Stimulated activated naive CD8-positive, alpha-beta T cell treated with anti-CD3 and anti-CD28 coated beads, Interleukin-15, Interleukin-2, amounts not matched to agents 100 ng/mL and 50 ng/mL, for 24 hours (primary cell): ENCODE results near the gene ARL5A.
A peak's percentile ranks its signal among the peaks of the same experiment; 100 is the strongest.

ENCODE experiments used
- H3K27ac Mint-ChIP-seq: one replicate; pipeline ENCODE4 v1.8.0; 2021; ENCODE audit warnings: mild to moderate bottlenecking, mixed read lengths
- H3K27me3 Mint-ChIP-seq: one replicate; pipeline ENCODE4 v1.8.0; 2021; ENCODE audit warnings: mixed read lengths
- H3K36me3 Mint-ChIP-seq: one replicate; pipeline ENCODE4 v1.8.0; 2021; ENCODE audit warnings: low read depth, mixed read lengths
- H3K4me1 Mint-ChIP-seq: one replicate; pipeline ENCODE4 v1.8.0; 2021; ENCODE audit warnings: low read depth, mixed read lengths
- H3K4me3 Mint-ChIP-seq: one replicate; pipeline ENCODE4 v1.8.0; 2021; ENCODE audit warnings: mild to moderate bottlenecking, mixed read lengths
- H3K9me3 Mint-ChIP-seq: one replicate; pipeline ENCODE4 v1.8.0; 2021; ENCODE audit warnings: mixed read lengths

The ARL5A gene

DNA sequence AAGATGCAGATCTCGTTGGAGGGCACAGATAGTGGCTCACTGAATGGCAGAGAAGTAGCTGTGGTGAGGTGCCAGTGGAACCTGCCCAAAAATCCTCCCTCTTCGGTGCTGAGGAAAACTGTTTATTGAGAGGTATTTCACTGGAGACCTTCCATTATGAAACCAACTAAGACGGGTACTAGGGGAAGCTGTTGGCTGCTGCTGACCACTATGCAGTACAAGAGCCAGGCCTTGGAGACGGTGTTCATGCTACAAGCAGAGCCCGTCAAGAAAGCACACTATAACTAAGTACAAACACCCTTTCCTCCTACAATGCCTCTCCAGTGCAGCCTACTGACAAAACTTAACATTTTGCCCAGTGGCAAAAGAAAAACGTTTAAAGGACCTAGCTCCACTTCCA, 4.6 kb downstream of the ARL5A start:
- Mint-ChIP-seq H3K9me3 (no peaks in the 10 kb centered on the region), H3K27ac (no peak overlapping the region), H3K27me3 (no peaks in the 10 kb centered on the region), H3K4me3 (peak overlapping the region; percentile 14), H3K36me3 (peaks cover 37% of the 10 kb centered on the region), H3K4me1 (peaks cover 91% of the 10 kb centered on the region)

DNA sequence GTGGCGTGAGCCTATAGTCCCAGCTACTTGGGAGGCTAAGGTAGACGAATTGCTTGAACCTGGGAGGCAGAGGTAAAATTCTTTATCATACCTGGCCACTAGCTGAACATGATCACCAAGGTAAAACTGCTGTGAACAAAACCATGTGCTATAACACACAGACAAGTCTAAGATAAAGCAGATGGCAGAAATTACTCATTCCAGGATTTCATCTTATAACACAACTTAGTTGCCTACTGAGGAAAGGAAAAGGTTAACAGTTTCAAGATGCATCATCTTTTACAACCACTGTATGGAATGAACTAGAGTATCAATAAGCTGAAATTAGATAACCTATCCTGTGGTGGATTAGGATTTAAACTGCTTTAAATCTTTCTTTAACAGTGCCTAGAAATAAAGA, 8.3 kb downstream of the ARL5A start:
- Mint-ChIP-seq H3K27ac (peak overlapping the region; percentile 85), H3K4me1 (peaks cover 64% of the 10 kb centered on the region), H3K4me3 (peak overlapping the region; percentile 26), H3K36me3 (peaks cover 47% of the 10 kb centered on the region), H3K9me3 (no peaks in the 10 kb centered on the region), H3K27me3 (no peaks in the 10 kb centered on the region)

DNA sequence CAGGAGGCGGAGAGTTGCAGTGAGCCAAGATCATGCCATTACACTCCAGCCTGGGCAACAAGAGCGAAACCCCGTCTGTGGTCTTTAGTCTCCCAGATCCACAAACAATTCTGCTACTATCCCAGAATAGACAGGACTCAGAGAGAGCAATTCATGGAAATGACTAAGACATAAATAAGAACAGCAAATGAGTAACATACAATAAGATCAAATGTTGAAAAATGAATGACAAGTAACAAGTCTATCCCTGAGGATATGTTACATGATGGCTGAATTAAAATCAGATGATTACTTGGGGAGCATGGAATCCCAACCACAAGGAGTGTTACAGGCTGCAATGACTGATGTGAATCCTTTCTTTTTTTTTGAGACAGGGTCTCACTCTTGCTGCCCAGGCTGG, 10.3 kb downstream of the ARL5A start:
- no peaks in the 10 kb centered on the region for H3K9me3 Mint-ChIP-seq
- no peaks in the 10 kb centered on the region for H3K27me3 Mint-ChIP-seq
- peaks cover 57% of the 10 kb centered on the region for H3K36me3 Mint-ChIP-seq
- H3K4me1 Mint-ChIP-seq: peaks cover 44% of the 10 kb centered on the region
- no peak overlapping the region for H3K4me3 Mint-ChIP-seq
- H3K27ac Mint-ChIP-seq: no peak overlapping the region

DNA sequence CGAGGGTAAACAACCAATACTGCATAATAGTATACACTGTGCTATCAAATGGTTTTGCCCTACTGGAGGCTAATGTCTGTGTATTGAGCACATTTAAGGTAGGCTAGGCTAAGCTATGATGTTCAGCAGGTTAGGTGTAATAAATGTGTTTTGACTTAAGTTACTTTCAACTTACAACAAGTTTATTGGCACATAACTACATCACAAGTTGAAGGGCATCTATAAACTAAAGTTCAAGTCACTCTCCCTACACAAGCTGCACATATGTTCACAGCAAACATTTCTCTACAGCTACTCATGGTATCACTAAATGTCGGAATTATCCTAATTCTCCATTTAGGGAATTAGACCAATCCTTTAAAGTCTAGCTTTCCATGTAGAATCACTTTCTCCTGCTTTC, 11.4 kb downstream of the ARL5A start:
- H3K27ac Mint-ChIP-seq: no peak overlapping the region
- no peak overlapping the region for H3K4me3 Mint-ChIP-seq
- no peaks in the 10 kb centered on the region for H3K27me3 Mint-ChIP-seq
- H3K36me3 Mint-ChIP-seq: peaks cover 57% of the 10 kb centered on the region
- H3K4me1 Mint-ChIP-seq: peaks cover 34% of the 10 kb centered on the region
- H3K9me3 Mint-ChIP-seq: no peaks in the 10 kb centered on the region

DNA sequence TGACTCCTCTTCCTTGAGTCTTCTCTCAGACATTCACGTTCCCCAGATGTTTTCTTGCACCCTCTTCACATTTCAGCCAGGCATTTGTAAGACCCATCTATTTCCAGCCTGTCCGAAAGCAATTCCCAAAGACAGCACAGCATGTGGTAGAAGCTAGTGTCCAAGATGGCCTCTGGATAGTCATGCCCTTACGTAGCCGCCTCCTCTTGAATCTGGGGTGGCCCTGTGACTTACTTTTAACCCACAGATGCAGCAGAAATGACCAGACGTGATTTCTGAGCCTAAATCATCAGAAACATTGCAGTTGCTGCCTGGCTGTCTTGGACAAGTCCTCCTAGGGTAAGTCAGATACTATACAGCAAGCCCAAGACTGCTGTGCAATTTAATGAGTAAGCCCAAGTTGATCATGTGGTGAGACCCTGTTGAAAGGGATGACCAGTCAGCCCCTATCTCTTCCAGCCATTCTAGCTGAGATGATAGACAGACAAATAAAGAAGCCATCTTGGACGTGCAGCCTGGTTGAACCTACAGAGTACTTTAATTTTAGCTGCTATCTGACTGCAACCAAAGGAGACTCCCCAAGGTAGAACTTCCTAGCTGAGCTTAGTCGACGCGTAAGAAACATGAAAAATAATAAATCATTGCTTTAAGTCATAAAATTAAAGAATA, 12.3 kb downstream of the ARL5A start:
- H3K27me3 Mint-ChIP-seq: no peaks in the 10 kb centered on the region
- H3K9me3 Mint-ChIP-seq: no peaks in the 10 kb centered on the region
- H3K36me3 Mint-ChIP-seq: peaks cover 59% of the 10 kb centered on the region
- H3K4me3 Mint-ChIP-seq: no peak overlapping the region
- H3K4me1 Mint-ChIP-seq: peaks cover 28% of the 10 kb centered on the region
- H3K27ac Mint-ChIP-seq: no peak overlapping the region

DNA sequence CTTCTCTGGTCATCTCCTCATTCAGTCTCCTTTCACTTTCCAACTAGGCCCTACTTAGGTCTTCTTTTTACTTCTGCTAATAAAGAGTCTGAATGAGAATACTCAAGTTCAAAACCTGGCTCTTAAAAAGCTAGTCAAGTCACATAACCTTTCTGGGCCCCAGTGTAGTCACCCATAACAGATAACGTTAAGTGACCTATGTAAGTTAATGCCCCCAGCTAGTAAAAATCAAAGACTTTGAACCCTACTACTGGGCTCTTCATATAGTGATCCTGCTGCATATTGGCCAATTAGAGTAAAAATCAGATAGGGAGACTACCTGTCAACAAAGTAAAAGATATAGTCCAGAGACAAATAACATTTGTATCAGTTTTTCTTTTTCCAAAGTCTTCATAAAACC, 17.7 kb downstream of the ARL5A start:
- H3K27ac Mint-ChIP-seq: peak overlapping the region; percentile 53
- H3K36me3 Mint-ChIP-seq: peaks cover 47% of the 10 kb centered on the region
- H3K4me3 Mint-ChIP-seq: no peak overlapping the region
- H3K9me3 Mint-ChIP-seq: no peaks in the 10 kb centered on the region
- H3K27me3 Mint-ChIP-seq: no peaks in the 10 kb centered on the region
- H3K4me1 Mint-ChIP-seq: peaks cover 4% of the 10 kb centered on the region

DNA sequence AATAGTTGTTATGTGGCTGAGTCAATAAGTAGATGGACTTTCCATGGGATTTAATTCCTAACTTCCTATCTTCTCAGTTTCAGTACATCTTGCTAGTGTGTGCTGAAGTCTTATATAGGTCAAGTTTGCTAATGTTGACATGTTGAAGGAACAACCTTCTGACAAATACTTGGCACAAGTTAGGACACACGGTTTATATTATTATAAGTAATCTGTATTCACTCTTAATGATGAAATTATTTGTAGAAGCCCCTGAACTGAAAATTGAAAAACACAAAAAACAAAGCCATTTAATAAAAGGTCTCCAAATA, 19.2 kb downstream of the ARL5A start:
- H3K27ac Mint-ChIP-seq: no peak overlapping the region
- no peak overlapping the region for H3K4me3 Mint-ChIP-seq
- H3K4me1 Mint-ChIP-seq: peaks cover 4% of the 10 kb centered on the region
- peaks cover 39% of the 10 kb centered on the region for H3K36me3 Mint-ChIP-seq
- H3K9me3 Mint-ChIP-seq: no peaks in the 10 kb centered on the region
- no peaks in the 10 kb centered on the region for H3K27me3 Mint-ChIP-seq

DNA sequence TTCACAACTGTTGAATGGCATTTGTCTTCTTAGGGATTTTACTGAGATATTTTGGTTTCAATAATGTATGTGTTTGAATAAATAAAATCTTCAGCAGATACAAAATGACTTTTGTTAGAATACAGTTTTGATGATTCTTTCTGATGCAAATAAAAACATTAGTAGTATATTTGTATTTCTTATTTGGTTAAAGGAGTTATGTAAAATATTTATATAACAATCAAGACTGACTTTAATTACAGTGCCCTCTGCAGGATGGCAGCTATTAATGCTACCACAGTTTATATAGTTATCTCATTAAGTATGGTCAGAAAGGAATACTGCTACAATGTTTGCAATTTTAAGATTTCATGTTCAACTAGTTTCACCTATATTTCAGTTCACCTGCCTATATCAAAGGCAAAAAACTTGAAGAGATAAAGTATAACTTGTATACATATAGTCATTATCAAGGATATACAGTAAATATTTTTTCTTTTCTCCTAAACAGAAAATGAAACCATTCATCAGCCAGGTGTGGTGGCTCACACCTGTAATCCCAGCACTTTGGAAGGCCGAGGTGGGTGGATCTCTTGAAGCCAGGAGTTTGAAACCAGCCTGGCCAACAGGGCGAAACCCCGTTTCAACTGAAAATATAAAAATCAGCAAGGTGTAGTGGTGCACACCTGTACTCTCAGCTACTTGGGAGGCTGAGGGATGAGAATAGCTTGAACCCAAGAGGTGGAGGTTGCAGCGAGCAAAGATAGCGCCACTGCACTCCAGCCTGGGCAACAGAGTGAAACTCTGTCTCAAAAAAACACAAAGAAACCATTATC, 19.8 kb downstream of the ARL5A start:
- Mint-ChIP-seq H3K4me3 (no peak overlapping the region), H3K27ac (no peak overlapping the region), H3K4me1 (peaks cover 4% of the 10 kb centered on the region), H3K27me3 (no peaks in the 10 kb centered on the region), H3K9me3 (no peaks in the 10 kb centered on the region), H3K36me3 (peaks cover 36% of the 10 kb centered on the region)

DNA sequence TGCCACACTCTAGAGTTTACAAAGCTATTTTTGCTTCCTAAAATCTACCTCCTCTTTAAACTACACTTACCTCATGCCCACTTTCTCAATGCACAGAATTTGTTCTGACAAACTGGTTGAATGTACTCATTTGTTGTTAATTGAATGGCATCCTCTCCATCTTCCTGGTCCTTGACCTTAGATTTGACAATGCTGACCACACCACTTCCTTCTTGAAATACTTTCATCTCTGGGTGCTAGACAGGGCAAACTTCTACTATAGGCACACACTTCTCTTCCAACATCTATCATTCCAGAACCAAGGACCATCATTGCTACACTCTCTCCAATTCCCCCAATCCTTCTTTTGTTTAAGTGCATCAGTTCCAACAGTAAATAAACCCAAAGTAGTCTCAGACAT, 22.3 kb downstream of the ARL5A start:
- Mint-ChIP-seq H3K36me3 (peaks cover 32% of the 10 kb centered on the region), H3K27me3 (no peaks in the 10 kb centered on the region), H3K4me1 (peaks cover 4% of the 10 kb centered on the region), H3K27ac (no peak overlapping the region), H3K4me3 (no peak overlapping the region), H3K9me3 (no peaks in the 10 kb centered on the region)

DNA sequence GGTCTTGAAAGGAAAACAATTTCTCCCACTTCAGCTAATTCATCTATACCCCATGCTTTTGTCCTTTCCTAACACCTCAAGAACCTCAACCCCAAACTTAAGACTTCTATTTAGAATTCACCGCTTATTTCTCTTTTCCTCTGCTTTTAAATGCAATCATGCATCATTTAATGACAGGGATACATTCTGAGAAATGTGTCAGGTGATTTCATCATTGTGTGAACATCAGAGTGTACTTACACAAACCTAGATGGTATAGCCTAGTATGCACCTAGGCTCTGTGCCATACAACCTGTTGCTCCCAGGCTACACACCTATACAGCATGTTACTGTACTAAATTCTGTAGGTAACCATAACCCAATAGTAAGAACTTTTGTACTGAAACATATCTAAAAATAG, 22.9 kb downstream of the ARL5A start:
- H3K27ac Mint-ChIP-seq: no peak overlapping the region
- peaks cover 2% of the 10 kb centered on the region for H3K4me1 Mint-ChIP-seq
- no peaks in the 10 kb centered on the region for H3K27me3 Mint-ChIP-seq
- H3K9me3 Mint-ChIP-seq: no peaks in the 10 kb centered on the region
- no peak overlapping the region for H3K4me3 Mint-ChIP-seq
- H3K36me3 Mint-ChIP-seq: peaks cover 32% of the 10 kb centered on the region

DNA sequence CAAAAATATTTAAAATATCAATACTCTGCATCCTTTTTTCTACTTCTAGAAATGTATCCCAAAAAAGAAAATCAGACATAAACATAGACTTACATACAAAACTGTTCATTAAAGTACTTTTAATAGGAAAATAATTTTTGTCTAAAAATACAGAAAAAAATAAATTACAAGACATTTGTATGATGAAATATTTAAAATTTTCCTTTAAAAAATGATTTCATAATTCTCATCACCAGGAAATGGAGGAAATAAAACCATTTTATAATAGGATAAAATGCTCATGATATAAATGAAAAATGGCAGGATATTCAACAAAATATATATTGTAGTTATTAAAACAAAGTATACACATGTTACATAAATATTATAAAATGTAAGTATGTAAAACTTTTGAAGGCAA, 24.4 kb downstream of the ARL5A start:
- no peaks in the 10 kb centered on the region for H3K4me1 Mint-ChIP-seq
- no peak overlapping the region for H3K4me3 Mint-ChIP-seq
- H3K36me3 Mint-ChIP-seq: peaks cover 37% of the 10 kb centered on the region
- no peaks in the 10 kb centered on the region for H3K9me3 Mint-ChIP-seq
- no peaks in the 10 kb centered on the region for H3K27me3 Mint-ChIP-seq
- H3K27ac Mint-ChIP-seq: no peak overlapping the region

DNA sequence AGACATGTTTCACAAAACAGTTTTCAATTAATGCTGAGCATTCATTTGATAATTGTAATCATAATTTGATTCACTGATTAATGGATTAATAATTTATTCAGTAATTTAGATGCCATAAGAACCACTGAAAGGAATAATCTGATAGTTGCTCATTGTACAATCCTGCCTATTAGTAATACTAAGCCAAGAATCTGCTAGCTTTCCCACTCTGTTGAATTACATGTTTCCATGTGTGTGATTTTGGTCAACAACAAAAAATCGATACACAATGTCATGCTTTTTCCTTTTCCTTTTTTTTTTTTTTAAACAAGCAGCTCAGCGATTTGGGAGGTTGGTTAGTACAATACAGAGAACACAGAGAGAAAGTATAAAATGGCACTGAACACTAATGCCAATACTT, 25.9 kb downstream of the ARL5A start:
- Mint-ChIP-seq H3K4me1 (no peaks in the 10 kb centered on the region), H3K9me3 (no peaks in the 10 kb centered on the region), H3K27me3 (no peaks in the 10 kb centered on the region), H3K36me3 (peaks cover 47% of the 10 kb centered on the region), H3K4me3 (no peak overlapping the region), H3K27ac (no peak overlapping the region)

DNA sequence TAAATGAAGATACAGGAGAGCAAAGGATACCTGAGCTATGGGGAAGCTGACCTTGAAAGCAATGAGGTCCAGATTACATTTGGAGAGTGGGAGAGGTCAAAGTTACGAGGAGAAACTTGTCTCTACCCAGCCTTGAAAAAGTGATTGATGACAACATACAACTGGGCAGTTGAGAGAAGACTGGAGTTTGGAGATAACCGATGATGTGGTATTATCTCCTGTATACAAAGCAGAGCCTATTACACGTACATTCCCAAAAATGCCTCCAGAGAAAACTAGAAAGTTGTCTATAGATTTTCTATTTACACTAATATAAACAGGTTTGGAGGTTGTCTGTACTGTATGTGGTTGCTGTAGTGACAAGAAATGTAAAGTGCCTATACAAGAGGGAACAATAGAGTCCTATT, 28.3 kb downstream of the ARL5A start:
- peaks cover 63% of the 10 kb centered on the region for H3K36me3 Mint-ChIP-seq
- H3K27ac Mint-ChIP-seq: no peak overlapping the region
- no peaks in the 10 kb centered on the region for H3K9me3 Mint-ChIP-seq

DNA sequence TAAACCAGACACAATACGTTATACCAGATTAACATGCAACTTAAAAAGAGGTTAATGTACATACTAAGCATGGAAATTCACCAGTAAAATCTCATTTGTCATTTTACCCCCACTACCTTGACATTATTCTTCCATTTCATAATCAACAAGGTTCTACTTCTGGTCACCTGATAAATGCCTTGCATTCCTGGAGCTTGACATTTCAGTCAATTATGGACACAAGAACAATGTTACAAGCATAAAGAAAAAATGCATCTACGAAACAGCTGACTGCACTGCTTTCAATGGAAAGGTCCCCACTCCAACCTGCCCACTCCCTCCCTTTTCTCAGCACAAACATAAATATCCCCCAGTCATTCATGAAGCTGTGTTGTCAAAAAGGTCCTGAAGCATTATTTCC, 31.4 kb downstream of the ARL5A start:
- Mint-ChIP-seq H3K27me3 (no peaks in the 10 kb centered on the region), H3K27ac (no peak overlapping the region), H3K9me3 (peaks cover 7% of the 10 kb centered on the region), H3K36me3 (peaks cover 56% of the 10 kb centered on the region), H3K4me3 (no peak overlapping the region), H3K4me1 (no peaks in the 10 kb centered on the region)

More for the DNA sequence above, 28.3 kb downstream of the ARL5A start:
- Mint-ChIP-seq H3K4me1 (no peaks in the 10 kb centered on the region), H3K27me3 (no peaks in the 10 kb centered on the region), H3K4me3 (no peak overlapping the region)

DNA sequence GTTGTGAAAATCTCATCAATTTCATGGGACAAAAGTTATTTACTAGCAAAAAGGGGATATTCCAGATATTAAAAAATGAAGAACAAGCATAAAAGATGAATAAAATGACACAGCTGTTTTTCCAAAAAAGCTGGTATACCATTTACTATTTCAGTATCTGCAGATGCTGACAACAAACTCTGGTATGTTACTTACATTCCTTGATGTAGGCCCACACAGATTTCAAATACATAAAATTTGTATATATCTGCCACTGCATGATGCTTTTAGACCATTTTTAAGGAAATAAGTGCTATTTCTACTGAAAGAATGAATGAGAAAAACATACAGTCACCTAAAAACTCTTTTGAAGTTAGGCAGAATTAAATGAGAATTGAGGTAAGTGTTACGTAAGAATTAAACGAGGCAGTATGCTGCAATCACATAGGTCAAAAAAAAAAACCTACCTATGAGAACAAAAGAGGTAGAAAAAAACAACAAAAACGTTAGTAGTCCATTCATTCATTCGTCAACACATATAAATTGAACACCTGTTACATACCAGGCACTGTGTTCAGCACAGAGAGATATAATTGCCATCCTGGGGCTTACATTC, 32.5 kb downstream of the ARL5A start:
- Mint-ChIP-seq H3K27me3 (no peaks in the 10 kb centered on the region), H3K27ac (no peak overlapping the region), H3K4me1 (no peaks in the 10 kb centered on the region), H3K36me3 (peaks cover 62% of the 10 kb centered on the region), H3K4me3 (no peak overlapping the region), H3K9me3 (peaks cover 7% of the 10 kb centered on the region)
